Measurements from ENCODE around the gene KIAA1217. TPM values are rescaled to one million over a fixed set of nuclear protein-coding genes. Genes with fewer than 3 reads are reported as not detected.
A peak's percentile ranks its signal among the peaks of the same experiment; 100 is the strongest.

KIAA1217 gene
- total and polyA plus RNA-seq, 2 donors from 2014 or later = 10.4 to 63.8 TPM

DNA sequence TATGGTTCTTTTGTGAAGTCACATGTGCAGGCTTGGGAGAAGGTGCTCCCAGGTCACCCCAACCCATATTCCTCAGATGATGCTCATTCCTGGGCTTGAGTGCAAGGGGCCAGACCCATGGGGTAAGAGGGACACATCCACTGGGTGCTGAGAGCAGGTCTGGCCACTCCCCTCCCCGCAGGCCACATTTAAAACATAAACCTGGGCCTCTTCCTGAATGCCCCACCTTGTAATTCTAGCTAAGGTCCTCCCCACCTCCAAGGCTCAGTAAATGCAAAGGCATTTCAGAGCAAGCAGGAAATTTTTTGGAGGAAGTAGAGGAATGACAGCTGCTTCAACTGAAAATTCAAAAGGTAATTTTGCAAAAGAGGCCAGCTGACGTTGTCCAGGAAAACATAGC lies 342.2 kb downstream of the KIAA1217 start:
- FAIRE-seq (no peak), DNase-seq (no peak)
- H3K4me1 ChIP-seq (ENCODE audit: control insufficient read depth in 2 of 3, insufficient read depth in 2 of 3, low read depth in 1 of 3, low read length in 3 of 3) = no peaks in the 10 kb centered on the region
- TF ChIP-seq, protein P1, sequence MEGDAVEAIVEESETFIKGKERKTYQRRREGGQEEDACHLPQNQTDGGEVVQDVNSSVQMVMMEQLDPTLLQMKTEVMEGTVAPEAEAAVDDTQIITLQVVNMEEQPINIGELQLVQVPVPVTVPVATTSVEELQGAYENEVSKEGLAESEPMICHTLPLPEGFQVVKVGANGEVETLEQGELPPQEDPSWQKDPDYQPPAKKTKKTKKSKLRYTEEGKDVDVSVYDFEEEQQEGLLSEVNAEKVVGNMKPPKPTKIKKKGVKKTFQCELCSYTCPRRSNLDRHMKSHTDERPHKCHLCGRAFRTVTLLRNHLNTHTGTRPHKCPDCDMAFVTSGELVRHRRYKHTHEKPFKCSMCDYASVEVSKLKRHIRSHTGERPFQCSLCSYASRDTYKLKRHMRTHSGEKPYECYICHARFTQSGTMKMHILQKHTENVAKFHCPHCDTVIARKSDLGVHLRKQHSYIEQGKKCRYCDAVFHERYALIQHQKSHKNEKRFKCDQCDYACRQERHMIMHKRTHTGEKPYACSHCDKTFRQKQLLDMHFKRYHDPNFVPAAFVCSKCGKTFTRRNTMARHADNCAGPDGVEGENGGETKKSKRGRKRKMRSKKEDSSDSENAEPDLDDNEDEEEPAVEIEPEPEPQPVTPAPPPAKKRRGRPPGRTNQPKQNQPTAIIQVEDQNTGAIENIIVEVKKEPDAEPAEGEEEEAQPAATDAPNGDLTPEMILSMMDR (IDR thresholded peaks at IDR 0.05; ENCODE audit: borderline replicate concordance, extremely low read depth, insufficient read depth) = no peak
- intact Hi-C loops (cut with DNase I) = no loop called here
- no peaks in the 10 kb centered on the region for H3K9me3 ChIP-seq (ENCODE audit: control insufficient read depth in 2 of 3, insufficient read depth in 1 of 3, low read length in 3 of 3)
- H3K36me3 ChIP-seq (ENCODE audit: control insufficient read depth in 2 of 3, insufficient read depth in 3 of 3, low read length in 3 of 3) = peaks cover 0 to 11% (median 0%) of the 10 kb centered on the region in 3 donors
- H3K4me3 ChIP-seq (ENCODE audit: low read length in 3 of 3) = no peak overlapping the region
- no peak overlapping the region for H3K27ac ChIP-seq (ENCODE audit: low read depth in 2 of 2, low read length in 2 of 2)
- no peak overlapping the region for H3K9ac ChIP-seq (ENCODE audit: low read length in 3 of 3)
- no peaks in the 10 kb centered on the region for H3K27me3 ChIP-seq (ENCODE audit: control insufficient read depth, insufficient read depth, low read length)

DNA sequence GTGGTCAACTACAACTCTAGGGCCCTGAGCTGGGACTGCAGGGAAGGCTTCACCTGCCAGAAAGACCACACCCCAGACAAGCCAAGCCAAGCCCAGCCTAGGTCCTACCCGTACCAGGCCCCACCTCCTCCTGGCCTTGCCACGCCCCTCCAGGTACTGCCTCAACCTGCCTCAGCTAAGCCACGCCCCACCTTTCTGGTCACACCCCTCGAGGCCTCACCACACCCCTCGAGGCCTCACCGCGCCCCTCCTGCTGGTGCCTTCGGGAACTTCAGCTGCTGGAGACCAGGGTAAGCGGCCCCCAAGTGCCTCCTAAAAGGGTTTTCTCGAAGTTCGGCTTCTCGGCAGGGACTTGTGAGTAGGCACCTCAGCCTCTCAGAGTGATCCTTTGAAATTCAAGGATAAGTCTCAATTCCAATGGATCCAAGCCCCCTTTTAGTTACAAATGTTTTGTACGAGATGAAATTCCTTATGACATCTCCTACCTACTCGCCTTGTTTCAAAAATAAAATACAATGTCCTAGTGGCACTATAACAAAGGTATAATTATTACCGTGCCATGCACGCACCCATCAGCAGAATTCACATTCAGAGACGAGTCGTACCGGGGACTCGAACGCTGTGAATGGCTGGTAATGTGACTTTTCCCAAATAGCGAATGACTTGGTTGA lies 343.5 kb downstream of the KIAA1217 start:
- DNase-seq = peak; percentile 37 to 80 (median 46)
- H3K27ac ChIP-seq (ENCODE audit: low read depth in 2 of 2, low read length in 2 of 2) = no peak overlapping the region
- no peaks in the 10 kb centered on the region for H3K27me3 ChIP-seq (ENCODE audit: control insufficient read depth, insufficient read depth, low read length)
- no peak overlapping the region for H3K4me3 ChIP-seq (ENCODE audit: low read length in 3 of 3)
- no peak overlapping the region for H3K9ac ChIP-seq (ENCODE audit: low read length in 3 of 3)
- no peaks in the 10 kb centered on the region for H3K9me3 ChIP-seq (ENCODE audit: control insufficient read depth in 2 of 3, insufficient read depth in 1 of 3, low read length in 3 of 3)
- peaks cover 0 to 2% (median 0%) of the 10 kb centered on the region in 3 donors for H3K36me3 ChIP-seq (ENCODE audit: control insufficient read depth in 2 of 3, insufficient read depth in 3 of 3, low read length in 3 of 3)
- no peak for FAIRE-seq
- TF ChIP-seq, protein P1 (IDR thresholded peaks at IDR 0.05; ENCODE audit: borderline replicate concordance, extremely low read depth, insufficient read depth) = peak; percentile 20
- intact Hi-C loops (cut with DNase I) = no loop called here
- H3K4me1 ChIP-seq (ENCODE audit: control insufficient read depth in 2 of 3, insufficient read depth in 2 of 3, low read depth in 1 of 3, low read length in 3 of 3) = peaks cover 0 to 4% (median 0%) of the 10 kb centered on the region in 3 donors

DNA sequence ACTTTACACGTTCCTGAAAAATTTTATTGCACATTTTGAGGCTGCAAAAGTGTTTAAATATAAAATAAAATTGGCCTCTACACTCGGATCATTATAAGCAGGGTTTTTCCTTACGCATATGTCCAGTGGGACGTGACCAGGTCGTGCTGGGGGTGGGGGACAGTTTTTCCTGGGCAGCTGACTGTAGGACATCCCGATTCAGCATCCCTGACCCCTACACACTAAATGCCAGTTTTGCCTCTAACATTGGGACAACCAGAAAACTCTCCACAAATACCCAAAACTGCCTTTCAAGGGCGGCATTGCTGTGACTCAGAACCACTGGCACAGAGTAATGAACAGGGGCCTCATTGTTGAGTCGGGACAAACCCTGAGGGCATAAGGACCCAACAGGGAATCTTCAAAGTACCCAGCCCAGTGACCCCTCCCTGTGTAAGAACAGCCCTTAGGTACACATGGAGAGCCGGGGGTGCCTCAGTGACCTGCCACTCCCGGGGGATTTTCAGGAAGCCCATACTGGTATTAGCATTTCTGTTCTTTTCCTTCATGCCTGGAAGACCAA lies 344.2 kb downstream of the KIAA1217 start:
- Histone ChIP-seq H3K27ac (ENCODE audit: low read depth in 2 of 2, low read length in 2 of 2) (no peak overlapping the region), H3K4me3 (ENCODE audit: low read length in 3 of 3) (no peak overlapping the region), H3K4me1 (ENCODE audit: control insufficient read depth in 2 of 3, insufficient read depth in 2 of 3, low read depth in 1 of 3, low read length in 3 of 3) (peaks cover 0 to 4% (median 0%) of the 10 kb centered on the region in 3 donors), H3K27me3 (ENCODE audit: control insufficient read depth, insufficient read depth, low read length) (no peaks in the 10 kb centered on the region), H3K9me3 (ENCODE audit: control insufficient read depth in 2 of 3, insufficient read depth in 1 of 3, low read length in 3 of 3) (no peaks in the 10 kb centered on the region), H3K9ac (ENCODE audit: low read length in 3 of 3) (no peak overlapping the region), H3K36me3 (ENCODE audit: control insufficient read depth in 2 of 3, insufficient read depth in 3 of 3, low read length in 3 of 3) (no peaks in the 10 kb centered on the region)
- intact Hi-C loops (cut with DNase I) = no loop called here
- FAIRE-seq (no peak), DNase-seq (no peak)
- TF ChIP-seq, protein P1 (IDR thresholded peaks at IDR 0.05; ENCODE audit: borderline replicate concordance, extremely low read depth, insufficient read depth) = no peak

Data from kidney (tissue), 14 donors.